K562 (cell line): ENCODE measurements around the gene GZMM.

ENCODE experiments used
- CTCF ChIP-seq, 3 experiments: IDR thresholded peaks in 2 of 3; conservative IDR thresholded peaks in 1 of 3; 2 replicates each; pipeline ENCODE4 v1.5.1; 2011 to 2012; ENCODE audit warnings: low read length in 3 of 3, mild to moderate bottlenecking in 3 of 3, control low read depth in 2 of 3, improper control_type of control experiment in 1 of 3, inconsistent platforms in 1 of 3, low read depth in 1 of 3, mixed read lengths in 1 of 3, moderate library complexity in 1 of 3; ENCODE audit not compliant: insufficient read depth in 2 of 3
- GABPA ChIP-seq: fragments of 200-800 bp; sonication (Bioruptor generic); conservative IDR thresholded peaks from 2 replicates; pipeline ENCODE4 v1.6.1; 2016; ENCODE audit warnings: low read depth, missing genetic modification characterization, missing compliant biosample characterization
- MEF2D ChIP-seq: conservative IDR thresholded peaks from 2 replicates; pipeline ENCODE4 v1.6.1; 2016; ENCODE audit warnings: low read depth, missing genetic modification characterization, missing compliant biosample characterization
- NRF1 ChIP-seq, 2 experiments: fragments of 450-650 bp; IDR thresholded peaks in 1 of 2; conservative IDR thresholded peaks in 1 of 2; 2 replicates each; pipeline ENCODE4 v1.6.1; 2014; ENCODE audit warnings: mild to moderate bottlenecking in 2 of 2
- PREB ChIP-seq: sonication (generic); formaldehyde crosslinking; IDR thresholded peaks from 2 replicates; pipeline ENCODE4 v1.8.1; 2023; ENCODE audit warnings: mild to moderate bottlenecking, missing genetic modification reagents
- RNF219 ChIP-seq: fragments of 250-450 bp; sonication (Bioruptor Pico); IDR thresholded peaks from 2 replicates; pipeline ENCODE4 v1.5.0; 2022; ENCODE audit warnings: mild to moderate bottlenecking
- ZNF707 ChIP-seq: fragments of 250-450 bp; sonication (Bioruptor Pico); conservative IDR thresholded peaks from 2 replicates; pipeline ENCODE4 v1.8.0; 2022; ENCODE audit warnings: inconsistent platforms, mild to moderate bottlenecking, moderate library complexity

GRCh38 chr19:538641-539428 lies 5.0 kb upstream of the GZMM start:
- TF ChIP-seq CTCF (IDR thresholded peaks at IDR 0.05 in 2 of 3, conservative IDR thresholded peaks at IDR 0.05 in 1 of 3; ENCODE audit: insufficient read depth in 2 of 3, low read depth in 1 of 3, low read length in 3 of 3), result no peak
- TF ChIP-seq MEF2D (tag), result no peak
- TF ChIP-seq NRF1 (conservative IDR thresholded peaks at IDR 0.05 in 1 of 2, IDR thresholded peaks at IDR 0.05 in 1 of 2), result no peak
- TF ChIP-seq PREB (CRISPR knock-in tag), result no peak
- TF ChIP-seq GABPA (tag), result no peak
- TF ChIP-seq RNF219 (CRISPR knock-in tag), result no peak
- TF ChIP-seq ZNF707 (CRISPR knock-in tag), result no peak
